A673 (cell line): Measurements from ENCODE around the gene ACE. TPM values are rescaled to one million over a fixed set of nuclear protein-coding genes. Genes with fewer than 3 reads are reported as not detected.

Experiments used
- BruUV-seq: library from RNA; stranded (reverse); fragments of 400-500 nt; replicated peaks from 2 replicates; lab custom pipeline; 2021; lab: Mats Ljungman, UMichigan
- CTCF ChIA-PET: fragments of 300-600 bp; sonication (Branson Sonifier 250); formaldehyde crosslinking; loops from one replicate; lab custom pipeline; 2022; ENCODE audit warnings: antibody characterized with exemption; lab: Charles Lee
- POLR2A ChIA-PET: fragments of 300-600 bp; sonication (Branson Sonifier 250); formaldehyde crosslinking; loops from one replicate; lab custom pipeline; 2022; ENCODE audit warnings: antibody characterized with exemption; ENCODE audit not compliant: low non-redundant PET; lab: Charles Lee
- DNase-seq: peaks from one replicate; pipeline ENCODE4 v3.0.0-alpha.2; 2015; ENCODE audit warnings: low spot score
- H3K27ac ChIP-seq: fragments of 200-600 bp; sonication (generic); 2 replicates; pipeline ENCODE4 v1.5.1; 2016; ENCODE audit warnings: mixed run types, low read depth, mild to moderate bottlenecking, mixed read lengths, antibody characterized with exemption, low read length; ENCODE audit not compliant: poor library complexity, severe bottlenecking
- H3K27me3 ChIP-seq: fragments of 200-600 bp; sonication (generic); replicated peaks from 2 replicates; pipeline ENCODE4 v1.6.1; 2017; ENCODE audit warnings: mixed run types, low read depth, mild to moderate bottlenecking, mixed read lengths, antibody characterized with exemption, low read length; ENCODE audit not compliant: insufficient read depth, poor library complexity
- H3K36me3 ChIP-seq: fragments of 200-600 bp; sonication (generic); 2 replicates; pipeline ENCODE4 v1.6.1; 2016; ENCODE audit warnings: mixed run types, mild to moderate bottlenecking, mixed read lengths, antibody characterized with exemption, low read length; ENCODE audit not compliant: insufficient read depth, poor library complexity, severe bottlenecking
- H3K4me1 ChIP-seq: fragments of 200-600 bp; sonication (generic); 2 replicates; pipeline ENCODE4 v1.6.1; 2017; ENCODE audit warnings: mixed run types, mild to moderate bottlenecking, mixed read lengths, antibody characterized with exemption, low read length; ENCODE audit not compliant: insufficient read depth, poor library complexity, severe bottlenecking
- H3K4me3 ChIP-seq: fragments of 200-600 bp; sonication (generic); 2 replicates; pipeline ENCODE4 v1.5.1; 2016; ENCODE audit warnings: low read depth, mixed run types, mild to moderate bottlenecking, mixed read lengths, low read length; ENCODE audit not compliant: poor library complexity, severe bottlenecking
- H3K9me3 ChIP-seq: fragments of 200-600 bp; sonication (generic); 2 replicates; pipeline ENCODE4 v1.6.1; 2016; ENCODE audit warnings: mixed run types, low read depth, mild to moderate bottlenecking, mixed read lengths, antibody characterized with exemption, low read length; ENCODE audit not compliant: poor library complexity, severe bottlenecking
- CTCF ChIP-seq: fragments of 300-800, 200-600 bp; sonication (generic); conservative IDR thresholded peaks from 2 replicates; pipeline ENCODE4 v1.5.1; 2017; ENCODE audit warnings: low read depth, mild to moderate bottlenecking, antibody characterized with exemption, low read length, moderate library complexity, mixed read lengths
- EZH2 ChIP-seq: fragments of 200-600 bp; sonication (generic); IDR thresholded peaks from 2 replicates; pipeline ENCODE4 v1.6.1; 2017; ENCODE audit warnings: borderline replicate concordance, low read depth, mild to moderate bottlenecking, mixed read lengths, antibody characterized with exemption, low read length; ENCODE audit not compliant: poor library complexity, severe bottlenecking
- intact Hi-C: fragments of 100-400 bp; cut with micrococcal nuclease; formaldehyde crosslinking; loops from one replicate; pipeline ENCODE4 v1.10.0; 2022; ENCODE audit not compliant: unreplicated experiment
- total RNA-seq: library from RNA; stranded (reverse); gene quantifications from 2 replicates; pipeline ENCODE4 v1.2.3, GENCODE V29; 2021

The ACE gene
- total RNA-seq, 1 experiment from 2014 or later, result 2.1 TPM

- Histone ChIP-seq H3K27ac (no peak overlapping the region), H3K36me3 (no peaks in the 10 kb centered on the region), H3K9me3 (no peaks in the 10 kb centered on the region), H3K27me3 (no peaks in the 10 kb centered on the region), H3K4me3 (no peak overlapping the region), H3K4me1 (peaks cover 31% of the 10 kb centered on the region)
- ChIA-PET CTCF (interaction anchor here (1.0 to 4.3 kb wide), 4 partner anchors 35 to 73 kb away, joined by 3 to 38 read pairs (median 8); no protein-coding TSS in a partner anchor), POLR2A (no interaction called here)
- TF ChIP-seq EZH2 (no peak), CTCF (peak; percentile 90)
- BruUV-seq, result no TSS peak
- intact Hi-C loops, result loop anchor here (1.0 to 2.0 kb wide), 2 partner anchors 44 to 54 kb away; no protein-coding TSS in a partner anchor
- peak; percentile 84 for DNase-seq
Observed at GRCh38 chr17:63478814-63479494, 2.1 kb downstream of the ACE start.

GRCh38 chr17:63479495-63480184 is 2.8 kb downstream of the ACE start:
- no peaks in the 10 kb centered on the region for H3K27me3 ChIP-seq
- intact Hi-C loops, result loop anchor here (1.0 to 2.0 kb wide), 2 partner anchors 45 to 54 kb away; no protein-coding TSS in a partner anchor
- peaks cover 31% of the 10 kb centered on the region for H3K4me1 ChIP-seq
- no peak overlapping the region for H3K4me3 ChIP-seq
- BruUV-seq, result no TSS peak
- no peak overlapping the region for H3K27ac ChIP-seq
- ChIA-PET POLR2A (no interaction called here), CTCF (interaction anchor here (1.0 to 4.3 kb wide), 2 partner anchors 44 to 54 kb away, joined by 11 to 38 read pairs; no protein-coding TSS in a partner anchor)
- H3K36me3 ChIP-seq, result no peaks in the 10 kb centered on the region
- H3K9me3 ChIP-seq, result no peaks in the 10 kb centered on the region
- no peak for DNase-seq
- TF ChIP-seq EZH2 (no peak), CTCF (no peak)

GRCh38 chr17:63480192-63480784 is 3.4 kb downstream of the ACE start:
- ChIA-PET POLR2A (no interaction called here), CTCF (interaction anchor here (4.3 kb wide), 1 partner anchor 55 kb away, joined by 38 read pairs; no protein-coding TSS in a partner anchor)
- BruUV-seq, result no TSS peak
- no peak overlapping the region for H3K4me3 ChIP-seq
- H3K9me3 ChIP-seq, result no peaks in the 10 kb centered on the region
- no peaks in the 10 kb centered on the region for H3K36me3 ChIP-seq
- no peak for DNase-seq
- no peak overlapping the region for H3K27ac ChIP-seq
- peaks cover 31% of the 10 kb centered on the region for H3K4me1 ChIP-seq
- intact Hi-C loops, result no loop called here
- TF ChIP-seq CTCF (no peak), EZH2 (no peak)
- no peaks in the 10 kb centered on the region for H3K27me3 ChIP-seq
